Endodermal cell (in vitro differentiated cells): ENCODE results near the gene CINP. TPM values are rescaled to one million over a fixed set of nuclear protein-coding genes. Genes with fewer than 3 reads are reported as not detected.
A peak's percentile ranks its signal among the peaks of the same experiment; 100 is the strongest.

Experiments
- DNase-seq: peaks from one replicate; pipeline ENCODE4 v3.0.0-alpha.2; 2017
- H3K27ac ChIP-seq: 2 replicates; pipeline ENCODE4 v1.5.1; 2013; ENCODE audit warnings: mild to moderate bottlenecking, low read depth, low read length, moderate library complexity
- H3K27me3 ChIP-seq: 2 replicates; pipeline ENCODE4 v1.6.1; 2013; ENCODE audit warnings: mild to moderate bottlenecking, low read length, moderate library complexity; ENCODE audit not compliant: insufficient read depth, control insufficient read depth, poor library complexity, severe bottlenecking
- H3K36me3 ChIP-seq: 2 replicates; pipeline ENCODE4 v1.7.0; 2013; ENCODE audit warnings: mild to moderate bottlenecking, low read length, moderate library complexity; ENCODE audit not compliant: control insufficient read depth, insufficient read depth
- H3K4me1 ChIP-seq: one replicate; pipeline ENCODE4 v1.7.0; 2013; ENCODE audit warnings: low read length; ENCODE audit not compliant: control insufficient read depth, insufficient read depth
- H3K4me3 ChIP-seq: 2 replicates; pipeline ENCODE4 v1.5.1; 2013; ENCODE audit warnings: mild to moderate bottlenecking, low read length, moderate library complexity
- H3K9ac ChIP-seq: 2 replicates; pipeline ENCODE4 v1.6.1; 2013; ENCODE audit warnings: mild to moderate bottlenecking, low read length, moderate library complexity; ENCODE audit not compliant: poor library complexity, severe bottlenecking; ENCODE audit errors: extremely low read depth
- H3K9me3 ChIP-seq: 2 replicates; pipeline ENCODE4 v1.6.1; 2013; ENCODE audit warnings: mild to moderate bottlenecking, low read length, moderate library complexity; ENCODE audit not compliant: control insufficient read depth
- H3K27ac Mint-ChIP-seq: 2 replicates; pipeline ENCODE4 v1.8.0; 2020; ENCODE audit warnings: mixed read lengths
- H3K27me3 Mint-ChIP-seq: 2 replicates; pipeline ENCODE4 v1.8.0; 2021; ENCODE audit warnings: mild to moderate bottlenecking, mixed read lengths; ENCODE audit not compliant: insufficient read depth
- H3K36me3 Mint-ChIP-seq: 2 replicates; pipeline ENCODE4 v1.8.0; 2020; ENCODE audit warnings: low read depth, mixed read lengths
- H3K4me1 Mint-ChIP-seq: 2 replicates; pipeline ENCODE4 v1.8.0; 2020; ENCODE audit warnings: mixed read lengths
- H3K4me3 Mint-ChIP-seq: 2 replicates; pipeline ENCODE4 v1.8.0; 2020; ENCODE audit warnings: mild to moderate bottlenecking, moderate library complexity, mixed read lengths
- H3K9me3 Mint-ChIP-seq: 2 replicates; pipeline ENCODE4 v1.8.0; 2020; ENCODE audit warnings: mild to moderate bottlenecking, mixed read lengths
- WGBS, 2 experiments: methylation state at CpG; one replicate each; pipeline versions ENCODE4 v1.1.5 to v1.1.7; 2013; ENCODE audit warnings: missing lambda C conversion rate in 2 of 2, mixed read lengths in 1 of 2; ENCODE audit not compliant: insufficient coverage in 1 of 2, insufficient read length in 1 of 2; 5-methylcytosine and 5-hydroxymethylcytosine counted together
- total RNA-seq, 2 donors: library from RNA; stranded (reverse); fragmentation: NEBNext Ultra II Directional in 1 of 2; extraction: Animal tissue kit (Norgen Biotek cat#: 25700) in 1 of 2; gene quantifications; 2 replicates in 1 of 2; 3 replicates in 1 of 2; pipeline ENCODE4 v1.2.1, GENCODE V29; 2021
- TF ChIP-seq, protein P1 (sequence below): fragments of 200-600 bp; sonication (generic); conservative IDR thresholded peaks from 2 replicates; pipeline ENCODE4 v1.5.0; 2021; ENCODE audit warnings: antibody characterized with exemption, mild to moderate bottlenecking

The CINP gene
- total RNA-seq, 2 donors from 2014 or later = 33.3 to 38.3 TPM

GRCh38 chr14:102335163-102335562, 27.5 kb downstream of the CINP start:
- Histone ChIP-seq H3K36me3 (peaks cover 52% of the 10 kb centered on the region), H3K27ac (no peak overlapping the region), H3K4me3 (no peak overlapping the region), H3K9ac (no peak overlapping the region), H3K9me3 (no peaks in the 10 kb centered on the region), H3K4me1 (no peaks in the 10 kb centered on the region), H3K27me3 (no peaks in the 10 kb centered on the region)
- H3K27me3 Mint-ChIP-seq = no peaks in the 10 kb centered on the region
- H3K4me1 Mint-ChIP-seq = no peaks in the 10 kb centered on the region
- H3K27ac Mint-ChIP-seq = no peak overlapping the region
- TF ChIP-seq, protein P1, sequence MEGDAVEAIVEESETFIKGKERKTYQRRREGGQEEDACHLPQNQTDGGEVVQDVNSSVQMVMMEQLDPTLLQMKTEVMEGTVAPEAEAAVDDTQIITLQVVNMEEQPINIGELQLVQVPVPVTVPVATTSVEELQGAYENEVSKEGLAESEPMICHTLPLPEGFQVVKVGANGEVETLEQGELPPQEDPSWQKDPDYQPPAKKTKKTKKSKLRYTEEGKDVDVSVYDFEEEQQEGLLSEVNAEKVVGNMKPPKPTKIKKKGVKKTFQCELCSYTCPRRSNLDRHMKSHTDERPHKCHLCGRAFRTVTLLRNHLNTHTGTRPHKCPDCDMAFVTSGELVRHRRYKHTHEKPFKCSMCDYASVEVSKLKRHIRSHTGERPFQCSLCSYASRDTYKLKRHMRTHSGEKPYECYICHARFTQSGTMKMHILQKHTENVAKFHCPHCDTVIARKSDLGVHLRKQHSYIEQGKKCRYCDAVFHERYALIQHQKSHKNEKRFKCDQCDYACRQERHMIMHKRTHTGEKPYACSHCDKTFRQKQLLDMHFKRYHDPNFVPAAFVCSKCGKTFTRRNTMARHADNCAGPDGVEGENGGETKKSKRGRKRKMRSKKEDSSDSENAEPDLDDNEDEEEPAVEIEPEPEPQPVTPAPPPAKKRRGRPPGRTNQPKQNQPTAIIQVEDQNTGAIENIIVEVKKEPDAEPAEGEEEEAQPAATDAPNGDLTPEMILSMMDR = no peak
- H3K9me3 Mint-ChIP-seq = no peaks in the 10 kb centered on the region
- H3K36me3 Mint-ChIP-seq = peaks cover 64% of the 10 kb centered on the region
- no peak overlapping the region for H3K4me3 Mint-ChIP-seq
- DNase-seq = no peak
- 89 to 97% methylated on average over 4 to 7 of the region's 7 CpGs for WGBS, 2 experiments

DNA sequence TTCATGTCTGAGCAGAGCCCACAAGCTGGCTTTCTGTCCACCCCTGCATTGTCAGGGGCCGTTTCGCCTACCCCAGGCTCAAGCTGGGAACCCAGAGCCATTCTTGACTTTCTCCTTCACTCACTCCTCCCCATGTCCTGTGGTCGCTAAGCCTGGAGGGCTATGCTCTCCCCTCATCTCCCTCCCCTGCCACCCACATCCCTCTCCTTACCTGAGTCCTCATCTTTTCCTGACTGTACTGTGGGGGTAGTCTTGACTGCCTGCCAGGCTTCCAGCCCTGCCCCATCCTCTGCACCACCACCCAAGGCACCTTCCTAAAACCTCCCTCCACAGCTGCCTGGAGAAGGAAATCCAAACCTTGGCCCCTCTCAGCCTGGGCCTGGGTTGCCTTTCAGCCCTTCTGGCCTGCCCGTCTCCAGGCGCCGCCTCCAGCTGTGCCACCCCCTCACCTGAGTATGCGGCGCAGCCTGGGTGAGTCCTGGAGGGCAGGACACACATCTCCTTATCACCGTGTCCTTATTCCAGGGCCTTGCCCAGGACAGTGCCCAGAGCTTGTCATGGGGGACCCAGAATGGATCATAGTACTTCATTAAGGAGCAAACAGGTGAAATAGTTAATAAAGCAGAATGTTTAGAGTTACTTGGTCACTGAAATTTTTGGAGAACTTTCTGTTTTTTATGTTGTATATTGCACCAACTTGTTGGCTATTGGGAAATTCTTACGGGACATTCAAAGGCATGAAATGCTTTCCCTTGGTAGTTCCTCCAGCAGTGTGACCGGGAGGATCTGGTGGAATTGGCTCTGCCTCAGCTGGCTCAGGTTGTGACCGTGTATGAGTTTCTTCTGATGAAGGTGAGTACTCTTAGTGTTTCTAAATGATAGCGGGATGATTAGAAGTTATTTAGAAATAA, 28.6 kb downstream of the CINP start:
- no peak overlapping the region for H3K27ac ChIP-seq
- no peaks in the 10 kb centered on the region for H3K9me3 Mint-ChIP-seq
- H3K9me3 ChIP-seq = no peaks in the 10 kb centered on the region
- peak overlapping the region; percentile 64 for H3K27ac Mint-ChIP-seq
- H3K36me3 ChIP-seq = peaks cover 50% of the 10 kb centered on the region
- no peaks in the 10 kb centered on the region for H3K27me3 ChIP-seq
- H3K4me3 Mint-ChIP-seq = no peak overlapping the region
- 94 to 95% methylated on average over 5 to 12 of the region's 13 CpGs for WGBS, 2 experiments
- H3K4me1 ChIP-seq = no peaks in the 10 kb centered on the region
- H3K27me3 Mint-ChIP-seq = no peaks in the 10 kb centered on the region
- H3K4me3 ChIP-seq = no peak overlapping the region
- TF ChIP-seq, protein P1 = no peak
- no peaks in the 10 kb centered on the region for H3K4me1 Mint-ChIP-seq
- H3K36me3 Mint-ChIP-seq = peaks cover 64% of the 10 kb centered on the region
- no peak for DNase-seq
- no peak overlapping the region for H3K9ac ChIP-seq

- no peak overlapping the region for H3K4me3 ChIP-seq
- Mint-ChIP-seq H3K36me3 (peaks cover 58% of the 10 kb centered on the region), H3K27ac (peak overlapping the region; percentile 64), H3K27me3 (no peaks in the 10 kb centered on the region), H3K4me3 (no peak overlapping the region), H3K9me3 (no peaks in the 10 kb centered on the region), H3K4me1 (no peaks in the 10 kb centered on the region)
- H3K4me1 ChIP-seq = no peaks in the 10 kb centered on the region
- WGBS, 2 experiments = 93 to 97% methylated on average over 7 of the region's 7 CpGs
- TF ChIP-seq, protein P1 = no peak
- H3K9ac ChIP-seq = no peak overlapping the region
- no peak overlapping the region for H3K27ac ChIP-seq
- no peaks in the 10 kb centered on the region for H3K9me3 ChIP-seq
- H3K36me3 ChIP-seq = peaks cover 47% of the 10 kb centered on the region
- H3K27me3 ChIP-seq = no peaks in the 10 kb centered on the region
- DNase-seq = no peak
These were observed 29.3 kb downstream of the CINP start for GRCh38 chr14:102333390-102333789.
